GM15510 (cell line): Measurements from ENCODE around the gene CNTNAP2.

Source experiments
- POLR2A ChIP-seq: IDR thresholded peaks from 3 replicates; pipeline ENCODE4 v1.6.1; 2011; ENCODE audit warnings: borderline replicate concordance; ENCODE audit not compliant: insufficient read length; ENCODE audit errors: extremely low read depth

Gene CNTNAP2

GRCh38 chr7:147779949-147780348, 1663.3 kb downstream of the CNTNAP2 start:
- no peak for TF ChIP-seq POLR2A

- no peak for TF ChIP-seq POLR2A
Measured at GRCh38 chr7:147796581-147796980, 1680.0 kb downstream of the CNTNAP2 start.

GRCh38 chr7:147798001-147798400, 1681.4 kb downstream of the CNTNAP2 start:
- TF ChIP-seq POLR2A, result no peak

DNA sequence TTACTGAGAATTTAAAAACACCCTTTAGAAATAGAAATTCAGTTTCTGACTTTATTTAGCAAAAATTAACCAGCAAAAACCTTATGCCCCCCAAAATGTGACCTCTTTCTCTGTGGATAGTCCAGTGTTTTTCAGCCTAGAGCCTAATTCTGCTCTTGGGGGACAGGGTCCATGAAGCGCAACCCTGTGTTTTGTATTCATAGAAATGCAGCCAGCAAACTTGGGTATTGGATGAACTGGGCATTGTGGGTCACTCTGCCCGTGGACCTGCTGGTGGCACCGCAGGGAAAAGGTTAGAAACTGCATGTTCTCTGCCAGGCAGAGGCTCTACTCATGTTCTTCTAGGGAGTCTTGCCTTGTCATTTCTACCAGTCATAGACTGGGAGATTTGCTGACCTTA, 1686.5 kb downstream of the CNTNAP2 start:
- TF ChIP-seq POLR2A, result no peak

GRCh38 chr7:147803606-147804005, 1687.0 kb downstream of the CNTNAP2 start:
- TF ChIP-seq POLR2A, result no peak

GRCh38 chr7:147804032-147804431, 1687.4 kb downstream of the CNTNAP2 start:
- no peak for TF ChIP-seq POLR2A

DNA sequence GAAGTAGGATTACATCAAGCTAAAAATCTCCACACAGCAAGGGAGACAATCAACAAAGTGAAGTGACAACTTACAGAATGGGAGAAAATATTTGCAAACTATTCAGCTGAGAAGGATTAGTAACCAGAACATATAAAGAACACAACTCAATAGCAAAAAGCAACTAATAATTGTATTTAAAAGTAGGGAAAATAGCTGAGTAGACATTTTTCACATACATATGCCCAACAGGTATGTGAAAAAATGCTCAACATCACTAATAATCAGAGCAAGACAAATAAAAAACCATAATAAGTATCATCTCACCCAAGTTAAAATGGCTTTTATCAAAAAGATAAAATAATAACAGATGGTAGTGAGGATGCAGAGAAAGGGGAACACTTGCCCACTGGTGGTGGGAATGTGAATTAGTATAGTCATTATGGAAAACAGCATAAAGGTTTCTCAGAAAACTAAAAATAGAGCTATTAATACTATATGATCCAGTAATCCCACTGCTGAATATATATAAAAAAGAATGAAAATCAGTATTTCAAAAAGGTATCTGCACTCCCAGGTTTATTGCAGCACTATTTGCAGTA, 1689.5 kb downstream of the CNTNAP2 start:
- TF ChIP-seq POLR2A, result no peak

DNA sequence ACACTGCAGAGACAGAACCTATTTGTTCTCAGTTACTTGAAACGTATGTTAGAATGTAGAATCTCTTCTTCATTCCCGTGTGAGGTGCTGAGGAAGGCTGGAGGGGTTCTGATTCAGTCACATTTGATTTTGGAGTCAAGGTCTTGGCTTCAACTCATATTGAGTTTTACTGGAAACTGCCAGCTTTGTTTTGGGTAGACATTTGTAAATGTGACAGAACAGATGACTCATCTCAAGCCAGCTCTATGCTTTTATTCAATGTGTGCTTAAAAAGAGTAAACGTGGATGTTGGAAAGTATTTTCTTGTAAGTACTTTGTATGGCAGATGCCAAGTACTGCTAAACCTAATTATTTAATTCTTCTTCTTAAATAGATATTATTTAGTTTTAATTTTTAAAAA, 1693.2 kb downstream of the CNTNAP2 start:
- TF ChIP-seq POLR2A, result no peak

DNA sequence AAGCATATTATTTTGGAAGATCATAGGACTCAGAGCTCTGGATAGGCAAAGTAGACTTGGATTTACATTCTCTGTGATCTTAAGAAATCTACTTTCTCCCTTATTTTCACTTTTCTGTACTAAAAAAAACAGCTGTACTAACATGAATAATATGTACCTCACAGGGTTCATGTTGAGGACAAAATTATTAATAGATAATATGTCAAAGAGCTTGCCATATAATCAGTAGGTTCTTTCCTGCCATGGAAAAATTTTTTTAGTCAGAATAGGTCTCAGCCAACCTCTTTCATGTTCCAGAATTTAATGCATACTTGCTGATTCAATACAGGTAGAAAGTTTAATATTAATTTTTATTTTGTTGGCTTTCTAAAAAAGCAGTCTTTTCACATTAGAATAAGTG, 1693.7 kb downstream of the CNTNAP2 start:
- no peak for TF ChIP-seq POLR2A

DNA sequence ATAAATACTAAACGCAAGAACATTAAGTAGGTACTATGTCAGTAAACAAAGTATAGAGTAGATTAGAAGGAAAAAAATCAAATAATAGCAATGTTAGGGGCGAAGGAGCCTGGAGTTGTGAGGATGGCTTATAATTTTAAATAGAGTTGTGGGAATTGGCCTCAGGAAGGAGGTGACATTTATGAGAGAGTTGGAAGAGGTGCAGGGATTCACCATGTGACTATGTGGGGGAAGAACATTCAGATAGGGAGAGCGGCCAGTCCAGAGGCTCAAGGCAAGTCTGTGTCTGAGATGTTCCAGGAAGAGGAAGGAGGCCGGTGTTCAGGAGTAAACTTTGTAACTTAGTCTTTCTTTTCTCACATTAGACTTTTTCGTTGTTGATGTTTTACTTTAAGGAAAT, 1695.3 kb downstream of the CNTNAP2 start:
- no peak for TF ChIP-seq POLR2A

DNA sequence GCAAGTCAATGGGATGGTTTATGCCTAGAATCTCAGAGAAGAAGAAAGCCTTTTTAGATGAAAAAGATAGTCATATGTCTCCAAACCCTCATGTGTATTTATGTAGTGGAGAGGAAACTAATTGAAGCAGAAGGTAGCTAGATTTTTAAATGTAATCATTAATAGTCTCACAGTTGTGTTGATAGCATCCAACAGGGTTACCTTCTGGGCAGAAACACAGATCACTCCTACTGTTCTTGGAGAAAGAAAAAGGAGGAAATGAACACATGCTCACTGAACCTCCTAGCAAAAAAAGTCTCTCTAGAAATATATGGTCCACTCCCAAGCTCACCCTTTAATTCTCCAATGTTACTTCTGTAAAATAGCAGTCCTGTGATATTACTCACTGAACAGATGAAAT, 1696.7 kb downstream of the CNTNAP2 start:
- no peak for TF ChIP-seq POLR2A

DNA sequence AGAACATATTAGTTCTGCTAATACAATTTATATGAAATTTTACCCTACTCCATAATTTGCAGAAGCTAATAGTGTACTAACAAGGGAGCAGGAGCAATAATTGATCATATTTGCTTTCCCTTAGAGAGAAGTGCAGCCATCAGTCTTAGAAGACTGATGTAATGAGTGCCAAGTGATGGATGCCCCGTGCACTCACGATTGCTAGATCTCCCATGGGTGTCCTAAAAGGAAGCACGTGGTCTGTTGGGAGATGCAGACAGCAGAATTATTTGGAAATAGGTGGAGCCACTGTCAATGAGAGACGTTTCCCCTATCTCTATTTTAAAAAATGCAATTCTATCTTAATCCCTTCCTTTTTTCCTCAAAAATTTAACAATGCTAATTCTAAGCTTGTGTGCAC, 1701.7 kb downstream of the CNTNAP2 start:
- TF ChIP-seq POLR2A, result no peak

GRCh38 chr7:147824671-147825070, 1708.1 kb downstream of the CNTNAP2 start:
- TF ChIP-seq POLR2A, result no peak

DNA sequence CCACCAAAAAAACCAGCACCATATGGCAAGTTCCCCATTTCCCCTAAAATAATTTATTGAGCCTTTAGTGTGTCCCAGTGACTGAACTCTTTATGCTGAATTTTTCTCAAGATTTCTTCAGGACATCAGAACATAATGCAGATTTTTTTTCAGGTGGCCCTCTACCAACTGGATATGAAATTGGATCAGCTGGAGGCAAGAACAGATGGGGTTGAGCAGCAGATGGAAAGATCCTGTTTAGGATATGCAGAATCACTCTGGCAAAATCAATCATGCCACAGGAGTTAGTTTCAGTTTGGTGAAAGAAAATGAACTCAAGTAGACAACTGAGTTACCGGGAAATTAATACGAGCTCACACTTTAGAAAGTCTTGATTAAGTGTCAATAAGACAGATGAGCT, 1712.4 kb downstream of the CNTNAP2 start:
- TF ChIP-seq POLR2A, result no peak

GRCh38 chr7:147833557-147833956, 1717.0 kb downstream of the CNTNAP2 start:
- TF ChIP-seq POLR2A, result no peak

GRCh38 chr7:147833970-147834369, 1717.4 kb downstream of the CNTNAP2 start:
- no peak for TF ChIP-seq POLR2A

- TF ChIP-seq POLR2A, result no peak
Measured at GRCh38 chr7:147852833-147853232, 1736.2 kb downstream of the CNTNAP2 start.
